Kasumi-1 (cell line): ENCODE data around the gene CSGALNACT2.
"Not testable (repeated sequence)": the region's sequence is repeated elsewhere in the genome, so short reads cannot be mapped to it uniquely, and the experiment has no call there.

Experiments used
- DNase-seq, 2 experiments: peaks; one replicate each; lab custom pipeline; 2025; lab: John Stamatoyannopoulos, UW

The CSGALNACT2 gene, protein sequence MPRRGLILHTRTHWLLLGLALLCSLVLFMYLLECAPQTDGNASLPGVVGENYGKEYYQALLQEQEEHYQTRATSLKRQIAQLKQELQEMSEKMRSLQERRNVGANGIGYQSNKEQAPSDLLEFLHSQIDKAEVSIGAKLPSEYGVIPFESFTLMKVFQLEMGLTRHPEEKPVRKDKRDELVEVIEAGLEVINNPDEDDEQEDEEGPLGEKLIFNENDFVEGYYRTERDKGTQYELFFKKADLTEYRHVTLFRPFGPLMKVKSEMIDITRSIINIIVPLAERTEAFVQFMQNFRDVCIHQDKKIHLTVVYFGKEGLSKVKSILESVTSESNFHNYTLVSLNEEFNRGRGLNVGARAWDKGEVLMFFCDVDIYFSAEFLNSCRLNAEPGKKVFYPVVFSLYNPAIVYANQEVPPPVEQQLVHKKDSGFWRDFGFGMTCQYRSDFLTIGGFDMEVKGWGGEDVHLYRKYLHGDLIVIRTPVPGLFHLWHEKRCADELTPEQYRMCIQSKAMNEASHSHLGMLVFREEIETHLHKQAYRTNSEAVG

GRCh38 chr10:43138021-43138756, at the start of gene CSGALNACT2:
CSGALNACT2 (plus strand) TSS chr10:43138445; CDS start chr10:43155150, 16,705 bp downstream.
- DNase-seq, result peak; percentile 85 to 89

DNA sequence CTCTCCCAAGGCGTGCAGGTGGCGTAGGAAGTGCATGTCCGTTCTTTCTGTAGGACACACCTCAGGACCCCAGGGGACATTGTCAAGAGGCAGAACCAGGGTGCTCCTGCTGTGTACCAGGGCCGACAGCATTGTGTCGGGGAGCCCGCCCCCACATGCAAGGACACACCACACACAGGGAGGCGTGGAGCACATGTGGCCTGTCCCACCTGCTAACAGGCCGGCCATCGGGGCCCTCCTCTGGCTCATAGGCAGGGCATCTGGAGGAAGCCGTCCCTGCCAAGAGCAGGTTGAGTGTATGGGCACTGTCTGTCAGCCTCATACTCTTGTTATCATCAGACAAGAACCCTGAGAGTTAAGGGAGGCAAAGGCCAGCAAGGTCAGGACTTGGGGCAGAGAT, 48.7 kb upstream of the CSGALNACT2 start:
- DNase-seq, result no peak

DNA sequence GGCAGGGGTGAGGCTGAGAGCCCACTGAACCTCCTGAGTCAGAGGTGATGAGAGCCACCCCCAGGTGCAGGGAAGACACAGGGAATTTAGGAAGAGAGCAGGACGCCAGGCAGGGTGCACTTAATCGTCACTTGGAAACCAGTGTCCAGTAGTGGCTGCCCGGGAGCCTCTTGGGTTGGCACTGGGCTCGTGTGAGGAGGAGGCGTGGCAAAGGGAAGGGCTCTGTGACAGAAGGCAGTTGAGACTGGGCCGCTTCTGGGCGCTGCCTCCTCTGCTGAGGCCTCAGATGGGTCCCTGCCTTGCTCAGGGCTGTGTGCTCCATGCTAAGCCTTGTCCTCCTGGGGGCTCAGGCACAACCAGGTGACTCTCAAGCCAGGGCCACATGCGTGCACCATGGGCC, 48.1 kb upstream of the CSGALNACT2 start:
- DNase-seq, result no peak

DNA sequence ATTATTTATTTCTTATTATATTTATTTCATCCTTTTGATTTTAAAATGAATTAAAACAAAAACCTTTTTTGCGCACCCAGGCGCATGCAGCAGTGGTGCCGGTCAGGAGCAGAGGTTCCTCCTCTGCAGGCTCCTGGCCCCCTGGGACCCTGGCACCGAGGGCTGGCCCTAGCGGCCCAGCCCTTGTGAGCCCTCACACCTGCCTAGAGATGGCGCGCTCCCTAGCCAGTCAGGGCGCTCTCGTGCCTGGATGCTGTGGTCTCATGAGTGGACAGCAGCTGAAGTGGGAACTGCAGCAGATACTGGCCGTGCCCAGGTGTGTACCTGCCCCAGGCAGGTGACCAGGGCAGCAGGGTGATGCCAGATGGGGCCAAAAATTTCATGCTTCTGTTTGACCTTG, 47.6 kb upstream of the CSGALNACT2 start:
- DNase-seq, result no peak

DNA sequence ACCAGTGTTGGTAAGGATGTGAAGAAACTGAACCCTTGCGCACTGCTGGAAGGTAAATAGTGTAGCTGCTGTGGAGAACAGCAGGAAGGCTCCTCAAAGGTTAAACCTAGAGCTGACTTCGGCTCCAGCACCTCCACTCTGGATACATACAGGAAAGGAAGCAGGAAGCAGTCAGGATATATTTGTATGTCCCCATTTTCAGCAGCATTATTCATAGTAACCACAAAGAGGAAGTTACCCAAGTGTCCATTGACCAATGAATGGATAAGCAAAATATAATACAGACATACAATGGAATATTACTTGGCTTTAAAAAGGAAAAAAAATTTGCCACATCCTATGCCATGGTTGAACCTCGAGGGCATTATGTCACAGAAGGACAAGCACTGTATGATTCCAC, 46.4 kb upstream of the CSGALNACT2 start:
- peak; percentile 94 to 95 for DNase-seq

- DNase-seq, result peak; percentile 82 to 86
Observed at GRCh38 chr10:43093423-43094076, 44.7 kb upstream of the CSGALNACT2 start.

DNA sequence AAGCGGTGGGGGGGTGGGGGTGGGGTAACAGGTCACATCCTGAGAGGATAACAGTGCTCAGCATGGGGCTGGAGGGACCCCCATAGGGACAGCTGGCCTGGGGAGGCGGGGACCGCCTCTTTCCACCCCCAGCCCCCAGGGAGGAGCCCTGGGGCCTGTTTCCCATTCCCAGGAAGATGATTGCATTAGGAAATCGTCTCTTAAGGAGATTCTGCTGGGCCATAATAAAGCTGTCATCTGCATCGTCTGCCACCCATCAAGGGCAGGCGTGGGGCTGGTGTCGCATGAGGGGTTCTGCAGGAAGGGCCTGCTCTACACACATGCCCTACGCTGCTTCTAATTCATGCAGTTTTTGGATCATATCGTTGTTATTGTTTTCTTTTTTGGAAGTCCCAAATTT, 44.2 kb upstream of the CSGALNACT2 start:
- no peak for DNase-seq

- DNase-seq, result not testable (repeated sequence)
Observed at GRCh38 chr10:43099339-43099738, 38.9 kb upstream of the CSGALNACT2 start.

GRCh38 chr10:43099928-43100327, 38.3 kb upstream of the CSGALNACT2 start:
- no peak for DNase-seq

DNA sequence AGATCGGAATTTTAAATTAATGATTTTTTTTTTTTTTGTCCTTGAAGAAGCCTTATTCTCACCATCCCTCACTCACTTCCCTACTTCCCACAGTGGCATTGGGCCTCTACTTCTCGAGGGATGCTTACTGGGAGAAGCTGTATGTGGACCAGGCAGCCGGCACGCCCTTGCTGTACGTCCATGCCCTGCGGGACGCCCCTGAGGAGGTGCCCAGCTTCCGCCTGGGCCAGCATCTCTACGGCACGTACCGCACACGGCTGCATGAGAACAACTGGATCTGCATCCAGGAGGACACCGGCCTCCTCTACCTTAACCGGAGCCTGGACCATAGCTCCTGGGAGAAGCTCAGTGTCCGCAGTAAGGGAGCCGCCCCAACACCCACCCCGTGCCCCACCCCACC, 37.9 kb upstream of the CSGALNACT2 start:
- no peak for DNase-seq

DNA sequence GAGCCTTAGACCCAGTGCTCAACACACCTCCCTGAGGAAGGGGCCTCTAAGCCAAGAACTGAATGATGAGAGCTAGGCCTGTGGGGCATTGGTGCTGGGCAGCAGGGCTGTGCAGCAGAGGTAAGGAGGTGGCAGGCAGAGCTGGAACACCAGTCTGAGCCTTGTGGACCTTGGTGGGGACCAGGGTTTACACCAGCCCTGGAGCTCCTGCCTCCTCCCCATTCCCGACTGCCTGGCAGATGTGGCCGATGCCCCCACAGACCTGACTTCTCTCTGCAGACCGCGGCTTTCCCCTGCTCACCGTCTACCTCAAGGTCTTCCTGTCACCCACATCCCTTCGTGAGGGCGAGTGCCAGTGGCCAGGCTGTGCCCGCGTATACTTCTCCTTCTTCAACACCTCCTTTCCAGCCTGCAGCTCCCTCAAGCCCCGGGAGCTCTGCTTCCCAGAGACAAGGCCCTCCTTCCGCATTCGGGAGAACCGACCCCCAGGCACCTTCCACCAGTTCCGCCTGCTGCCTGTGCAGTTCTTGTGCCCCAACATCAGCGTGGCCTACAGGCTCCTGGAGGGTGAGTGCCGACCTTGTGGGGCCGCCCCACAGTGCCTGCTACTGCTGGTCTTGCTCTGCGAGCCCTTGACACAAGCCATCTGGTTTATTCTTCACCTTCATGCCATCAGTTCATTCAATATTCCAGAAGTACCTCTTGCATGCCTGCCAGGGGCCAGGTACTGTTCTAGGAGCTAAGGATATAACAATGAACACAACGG, 36.0 kb upstream of the CSGALNACT2 start:
- no peak for DNase-seq

- DNase-seq, result peak; percentile 79 to 85
Observed at GRCh38 chr10:43105102-43105955, 32.9 kb upstream of the CSGALNACT2 start.

- DNase-seq, result no peak
Observed at GRCh38 chr10:43105956-43106229, 32.4 kb upstream of the CSGALNACT2 start.

GRCh38 chr10:43106256-43107091, 31.8 kb upstream of the CSGALNACT2 start:
- no peak for DNase-seq

- no peak for DNase-seq
Observed at GRCh38 chr10:43108951-43109350, 29.3 kb upstream of the CSGALNACT2 start.

GRCh38 chr10:43109671-43110249, 28.5 kb upstream of the CSGALNACT2 start:
- DNase-seq, result no peak

DNA sequence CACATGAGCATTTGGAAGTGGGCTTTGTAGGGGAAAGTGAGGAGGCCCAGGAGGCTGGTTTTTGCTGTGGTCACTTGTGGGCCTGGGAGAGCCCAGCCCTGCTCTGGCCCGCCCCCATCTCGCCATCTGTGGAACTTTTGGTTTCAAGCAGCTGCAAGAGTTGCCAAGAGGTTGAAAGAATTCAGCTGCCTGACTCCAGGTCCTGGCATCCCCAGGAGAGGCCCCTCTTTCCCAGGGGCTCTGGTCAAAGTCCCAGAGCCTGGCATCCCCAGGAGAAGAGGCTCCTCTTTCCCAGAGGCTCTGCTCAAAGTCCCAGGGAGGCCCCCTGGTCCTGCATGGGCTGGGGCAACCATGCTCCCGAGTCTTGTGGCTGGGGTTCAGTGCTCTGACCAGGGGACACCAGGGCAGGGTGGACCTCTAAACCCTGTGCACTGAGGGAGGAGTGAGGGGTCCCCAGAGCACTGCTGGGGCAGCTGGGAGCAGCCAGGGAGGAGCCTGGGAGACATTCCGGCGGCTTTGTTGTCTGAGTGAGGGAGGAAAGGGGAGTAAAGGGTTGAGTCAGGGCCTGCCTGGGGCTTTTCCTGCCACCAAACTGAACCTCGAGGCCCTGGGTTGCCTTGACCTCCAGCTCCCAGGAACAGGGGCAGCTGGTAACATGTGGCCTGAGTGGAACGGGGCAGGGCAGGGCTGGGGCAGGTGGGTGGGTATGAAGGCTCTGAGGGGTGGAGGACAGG, 27.7 kb upstream of the CSGALNACT2 start:
- DNase-seq, result no peak

DNA sequence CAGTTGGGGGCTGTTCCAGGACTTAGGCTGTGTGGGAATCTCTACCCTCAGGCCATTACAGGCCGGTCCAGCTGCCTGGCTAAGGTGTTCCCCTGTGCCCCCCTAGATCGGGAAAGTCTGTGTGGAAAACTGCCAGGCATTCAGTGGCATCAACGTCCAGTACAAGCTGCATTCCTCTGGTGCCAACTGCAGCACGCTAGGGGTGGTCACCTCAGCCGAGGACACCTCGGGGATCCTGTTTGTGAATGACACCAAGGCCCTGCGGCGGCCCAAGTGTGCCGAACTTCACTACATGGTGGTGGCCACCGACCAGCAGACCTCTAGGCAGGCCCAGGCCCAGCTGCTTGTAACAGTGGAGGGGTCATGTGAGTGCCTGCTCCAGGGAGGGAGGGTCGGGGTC, 27.1 kb upstream of the CSGALNACT2 start:
- DNase-seq, result no peak
